ENCODE results near the gene STK38L. TPM values are rescaled to one million over a fixed set of nuclear protein-coding genes. Genes with fewer than 3 reads are reported as not detected.

Gene STK38L
- total RNA-seq, 1 donor from 2014 or later = 24.2 TPM

DNA sequence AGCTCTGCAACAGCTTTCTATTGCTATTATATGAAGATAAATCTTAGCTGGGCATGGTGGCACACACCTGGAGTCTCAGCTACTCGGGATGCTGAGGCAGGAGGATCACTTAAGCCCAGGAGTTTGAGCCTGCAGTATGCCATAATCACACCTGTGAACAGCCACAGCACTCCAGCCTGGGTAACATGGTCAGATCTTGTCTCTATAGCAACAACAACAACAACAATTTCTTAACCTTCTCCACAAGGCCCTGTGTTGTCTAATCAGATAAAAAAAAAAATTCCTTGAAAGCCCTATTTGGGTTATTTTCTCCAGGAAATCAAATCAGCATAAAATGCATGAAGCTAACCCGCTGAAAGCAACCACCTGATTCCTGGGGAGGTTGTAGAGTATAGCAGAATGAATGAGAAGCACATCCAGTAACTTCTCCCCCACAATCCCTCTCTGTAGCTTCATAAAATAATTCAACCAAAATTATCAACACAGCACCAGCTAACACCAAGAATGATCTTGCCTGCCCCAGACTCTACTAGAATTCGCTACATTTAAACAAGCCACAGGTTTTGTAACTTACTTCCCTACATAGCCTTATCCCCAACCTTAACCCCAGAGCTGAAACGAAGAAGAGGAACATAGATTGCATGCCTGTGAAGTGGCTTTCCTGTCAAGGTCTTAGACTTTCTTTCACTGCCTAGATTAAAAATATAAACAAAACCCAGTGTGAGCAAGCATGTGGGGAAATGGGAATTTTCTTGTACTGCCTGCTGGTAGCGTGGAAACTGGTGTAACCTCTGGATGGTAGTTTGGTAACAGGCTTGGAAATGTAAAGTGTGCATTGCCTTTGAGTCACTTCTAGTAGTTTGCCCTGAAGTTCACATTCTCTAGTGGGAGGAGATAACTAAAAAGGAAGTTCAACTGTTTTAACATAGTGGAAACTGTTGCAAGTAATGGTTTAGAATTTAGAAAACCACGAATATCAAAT is 6.0 kb upstream of the STK38L start:
- H3K4me1 Mint-ChIP-seq (ENCODE audit: low read depth) = peaks cover 31% of the 10 kb centered on the region
- intact Hi-C loops (cut with micrococcal nuclease) = loop anchor here (2.0 to 5.0 kb wide), 4 partner anchors 17 to 491 kb away; no protein-coding TSS in a partner anchor
- peaks cover 2% of the 10 kb centered on the region for H3K9me3 Mint-ChIP-seq
- no peak for DNase-seq (ENCODE audit: low spot score)
- no peak overlapping the region for H3K4me3 Mint-ChIP-seq (ENCODE audit: low read depth)
- no peaks in the 10 kb centered on the region for H3K36me3 Mint-ChIP-seq (ENCODE audit: low read depth)
- peak overlapping the region; percentile 78 for H3K27ac Mint-ChIP-seq
- H3K27me3 Mint-ChIP-seq (ENCODE audit: low read depth) = no peaks in the 10 kb centered on the region

DNA sequence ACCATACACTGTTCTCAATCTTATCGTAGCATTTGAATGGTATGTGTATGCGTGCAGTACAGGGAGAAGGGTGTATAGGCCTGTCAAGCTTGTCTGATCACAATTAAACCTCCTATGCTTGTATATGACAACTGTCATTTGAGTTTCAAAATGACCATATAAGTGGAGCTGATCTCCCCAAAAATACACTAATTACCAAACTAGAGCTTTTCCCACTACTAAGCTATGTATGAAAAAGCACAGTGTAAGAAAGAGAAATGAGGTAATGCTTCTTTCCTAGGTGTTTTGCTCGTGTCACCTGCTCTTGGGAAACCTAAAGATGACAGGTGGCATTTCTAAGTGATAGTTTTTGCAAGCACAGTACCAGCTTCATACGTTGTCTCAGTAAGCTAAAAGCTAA is 1.1 kb upstream of the STK38L start:
- H3K4me1 Mint-ChIP-seq (ENCODE audit: low read depth) = peaks cover 45% of the 10 kb centered on the region
- peak overlapping the region; percentile 94 for H3K27ac Mint-ChIP-seq

GRCh38 chr12:27244689-27245488 is 803 bp downstream of the STK38L start:
- Mint-ChIP-seq H3K9me3 (peaks cover 6% of the 10 kb centered on the region), H3K36me3 (ENCODE audit: low read depth) (peaks cover 13% of the 10 kb centered on the region), H3K4me3 (ENCODE audit: low read depth) (peak overlapping the region; percentile 96), H3K27ac (peak overlapping the region; percentile 94), H3K4me1 (ENCODE audit: low read depth) (peaks cover 31% of the 10 kb centered on the region), H3K27me3 (ENCODE audit: low read depth) (no peaks in the 10 kb centered on the region)
- DNase-seq (ENCODE audit: low spot score) = no peak
- intact Hi-C loops (cut with micrococcal nuclease) = loop anchor here (2.0 to 10.0 kb wide), 5 partner anchors 34 to 1007 kb away; partner anchors contain the start of genes BMAL2, FGFR1OP2, INTS13 and TM7SF3

More for the DNA sequence above, 1.1 kb upstream of the STK38L start:
- Mint-ChIP-seq H3K9me3 (peaks cover 6% of the 10 kb centered on the region), H3K27me3 (ENCODE audit: low read depth) (no peaks in the 10 kb centered on the region), H3K36me3 (ENCODE audit: low read depth) (peaks cover 7% of the 10 kb centered on the region), H3K4me3 (ENCODE audit: low read depth) (peak overlapping the region; percentile 96)
- intact Hi-C loops (cut with micrococcal nuclease) = loop anchor here (1.0 to 10.0 kb wide), 5 partner anchors 64 to 1009 kb away; partner anchors contain the start of genes BMAL2, FGFR1OP2, INTS13 and TM7SF3
- DNase-seq (ENCODE audit: low spot score) = no peak

DNA sequence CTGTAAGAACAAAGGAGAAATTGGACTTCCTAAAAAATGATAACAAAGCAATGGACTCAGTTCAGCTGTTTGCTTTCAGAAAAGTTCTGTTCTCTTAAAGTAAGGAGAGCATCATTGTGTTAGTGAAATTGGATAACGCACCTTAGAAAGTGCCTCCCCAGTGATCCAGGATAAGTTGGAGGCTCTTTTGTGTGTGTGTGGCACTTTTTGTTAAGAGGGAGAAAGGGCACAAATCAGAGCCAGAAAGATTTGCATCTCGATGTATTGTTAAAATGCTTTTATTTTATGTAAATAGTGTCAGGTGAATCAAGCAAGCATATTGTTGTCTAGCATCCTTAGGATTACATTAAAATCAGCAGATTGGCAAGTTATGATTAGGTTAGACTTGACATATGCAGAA is 2.1 kb downstream of the STK38L start:
- Mint-ChIP-seq H3K36me3 (ENCODE audit: low read depth) (peaks cover 13% of the 10 kb centered on the region), H3K9me3 (peaks cover 6% of the 10 kb centered on the region), H3K4me3 (ENCODE audit: low read depth) (peak overlapping the region; percentile 65), H3K27me3 (ENCODE audit: low read depth) (no peaks in the 10 kb centered on the region), H3K27ac (no peak overlapping the region), H3K4me1 (ENCODE audit: low read depth) (peaks cover 31% of the 10 kb centered on the region)
- intact Hi-C loops (cut with micrococcal nuclease) = loop anchor here (10.0 kb wide), 2 partner anchors 231 to 311 kb away; partner anchors contain the start of genes FGFR1OP2, INTS13 and TM7SF3
- no peak for DNase-seq (ENCODE audit: low spot score)

GRCh38 chr12:27246774-27247173 is 2.7 kb downstream of the STK38L start:
- H3K36me3 Mint-ChIP-seq (ENCODE audit: low read depth) = peaks cover 13% of the 10 kb centered on the region
- H3K27ac Mint-ChIP-seq = no peak overlapping the region
- intact Hi-C loops (cut with micrococcal nuclease) = loop anchor here (10.0 kb wide), 2 partner anchors 232 to 312 kb away; partner anchors contain the start of genes FGFR1OP2, INTS13 and TM7SF3
- no peaks in the 10 kb centered on the region for H3K27me3 Mint-ChIP-seq (ENCODE audit: low read depth)
- H3K4me3 Mint-ChIP-seq (ENCODE audit: low read depth) = peak overlapping the region; percentile 13
- peaks cover 6% of the 10 kb centered on the region for H3K9me3 Mint-ChIP-seq
- DNase-seq (ENCODE audit: low spot score) = no peak
- peaks cover 31% of the 10 kb centered on the region for H3K4me1 Mint-ChIP-seq (ENCODE audit: low read depth)

- H3K9me3 Mint-ChIP-seq = no peaks in the 10 kb centered on the region
- no peaks in the 10 kb centered on the region for H3K27me3 Mint-ChIP-seq (ENCODE audit: low read depth)
- intact Hi-C loops (cut with micrococcal nuclease) = no loop called here
- H3K4me1 Mint-ChIP-seq (ENCODE audit: low read depth) = peaks cover 26% of the 10 kb centered on the region
- no peak overlapping the region for H3K27ac Mint-ChIP-seq
- H3K36me3 Mint-ChIP-seq (ENCODE audit: low read depth) = peaks cover 27% of the 10 kb centered on the region
- no peak for DNase-seq (ENCODE audit: low spot score)
- no peak overlapping the region for H3K4me3 Mint-ChIP-seq (ENCODE audit: low read depth)
Observed at GRCh38 chr12:27252934-27253333, 8.8 kb downstream of the STK38L start.

DNA sequence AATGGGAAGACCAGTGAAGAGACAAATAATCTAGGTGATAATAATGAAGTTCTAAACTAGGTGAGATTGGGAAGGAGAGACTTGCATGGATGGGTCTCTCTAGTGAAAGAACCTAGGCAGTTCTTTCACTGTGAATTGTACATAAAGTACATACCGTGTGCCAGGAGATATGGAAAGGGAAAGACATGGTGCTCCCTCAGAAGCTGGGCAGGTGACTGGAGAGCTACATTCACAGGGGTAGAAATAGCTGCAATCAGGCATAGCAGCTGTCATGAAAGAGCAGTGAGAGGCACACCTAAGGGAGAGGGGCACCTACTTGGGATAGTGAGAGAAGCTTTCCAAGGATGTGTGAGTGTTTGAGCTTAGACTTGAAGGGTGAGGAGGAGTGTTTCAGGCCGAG is 9.3 kb downstream of the STK38L start:
- Mint-ChIP-seq H3K27me3 (ENCODE audit: low read depth) (no peaks in the 10 kb centered on the region), H3K36me3 (ENCODE audit: low read depth) (peaks cover 23% of the 10 kb centered on the region), H3K9me3 (no peaks in the 10 kb centered on the region), H3K4me3 (ENCODE audit: low read depth) (no peak overlapping the region), H3K4me1 (ENCODE audit: low read depth) (peaks cover 26% of the 10 kb centered on the region), H3K27ac (no peak overlapping the region)
- DNase-seq (ENCODE audit: low spot score) = no peak
- intact Hi-C loops (cut with micrococcal nuclease) = no loop called here

DNA sequence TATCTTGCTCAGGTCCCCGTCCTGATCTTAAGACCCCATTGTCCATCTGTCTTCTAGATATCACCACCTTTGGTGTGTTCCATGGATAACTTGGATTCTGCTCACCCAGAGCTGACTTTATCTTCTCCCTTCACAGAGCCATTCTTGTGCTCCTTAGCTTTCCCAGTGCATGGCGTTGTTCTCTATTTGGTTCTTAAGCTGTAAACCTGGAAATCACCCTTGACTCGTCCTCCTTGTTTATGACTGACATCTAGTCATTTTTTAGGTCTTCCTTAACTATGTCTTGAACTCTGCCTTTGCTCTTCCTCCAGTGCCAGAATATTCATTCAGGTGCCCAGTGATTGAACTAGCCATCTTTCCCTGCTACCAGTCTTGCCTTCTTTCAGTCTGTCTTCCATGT is 11.7 kb downstream of the STK38L start:
- H3K4me3 Mint-ChIP-seq (ENCODE audit: low read depth) = no peak overlapping the region
- DNase-seq (ENCODE audit: low spot score) = no peak
- peaks cover 39% of the 10 kb centered on the region for H3K4me1 Mint-ChIP-seq (ENCODE audit: low read depth)
- H3K36me3 Mint-ChIP-seq (ENCODE audit: low read depth) = peaks cover 23% of the 10 kb centered on the region
- intact Hi-C loops (cut with micrococcal nuclease) = no loop called here
- no peaks in the 10 kb centered on the region for H3K27me3 Mint-ChIP-seq (ENCODE audit: low read depth)
- H3K9me3 Mint-ChIP-seq = no peaks in the 10 kb centered on the region
- H3K27ac Mint-ChIP-seq = no peak overlapping the region

DNA sequence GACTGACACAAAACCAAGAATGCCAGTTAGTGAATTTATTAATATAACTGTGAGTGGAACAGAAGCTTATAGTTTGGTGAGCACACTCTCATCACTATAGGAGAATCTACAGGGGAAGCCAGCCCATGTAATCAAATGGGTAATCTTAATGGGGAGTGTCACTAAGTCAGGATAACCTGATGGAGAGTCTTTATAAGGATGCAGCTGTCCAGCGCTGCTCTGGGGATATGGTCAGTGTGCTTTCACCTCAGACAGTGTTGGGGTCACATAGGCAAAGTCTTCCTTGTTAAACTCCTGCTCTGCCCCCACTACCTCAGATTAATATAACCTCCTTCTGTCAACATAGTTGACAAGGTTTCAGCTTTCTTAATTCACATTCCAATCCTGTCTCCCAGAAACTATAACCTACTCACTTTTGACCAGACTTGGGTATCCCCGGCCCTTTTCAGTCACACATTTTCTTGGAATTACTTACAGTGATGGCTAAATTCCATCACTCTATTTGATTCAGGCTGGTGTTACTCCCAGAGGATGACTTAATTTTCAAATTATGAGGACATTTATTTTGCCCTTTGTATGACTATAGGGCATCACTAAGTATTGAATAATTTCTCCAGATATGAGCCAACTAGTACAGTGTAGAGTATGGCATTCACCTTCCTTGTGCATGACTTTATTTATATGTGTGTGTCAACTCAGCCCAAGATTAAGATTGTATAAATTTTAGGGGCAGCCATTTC is 13.2 kb downstream of the STK38L start:
- no peak for DNase-seq (ENCODE audit: low spot score)
- intact Hi-C loops (cut with micrococcal nuclease) = no loop called here
- H3K9me3 Mint-ChIP-seq = no peaks in the 10 kb centered on the region
- H3K4me1 Mint-ChIP-seq (ENCODE audit: low read depth) = peaks cover 45% of the 10 kb centered on the region
- no peak overlapping the region for H3K27ac Mint-ChIP-seq
- no peak overlapping the region for H3K4me3 Mint-ChIP-seq (ENCODE audit: low read depth)
- peaks cover 23% of the 10 kb centered on the region for H3K36me3 Mint-ChIP-seq (ENCODE audit: low read depth)
- no peaks in the 10 kb centered on the region for H3K27me3 Mint-ChIP-seq (ENCODE audit: low read depth)

DNA sequence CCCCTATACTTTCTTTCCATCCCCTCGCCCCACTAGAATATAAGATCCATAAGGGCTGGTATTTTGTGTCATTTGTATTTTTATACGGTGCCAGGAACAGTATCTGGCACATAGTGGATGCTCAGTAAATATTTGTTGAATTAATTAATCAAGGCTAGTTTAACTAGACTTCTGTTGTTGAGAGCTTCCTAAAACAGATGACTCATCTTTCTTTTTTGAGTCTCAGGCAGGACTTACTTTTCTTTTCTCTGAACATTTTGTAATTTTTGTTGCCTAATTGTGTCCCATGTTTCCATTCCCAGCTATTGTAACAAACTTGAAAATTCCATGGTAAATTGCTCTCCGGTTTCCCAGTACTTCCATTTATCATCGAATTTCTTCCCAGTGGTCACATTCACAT is 16.7 kb downstream of the STK38L start:
- no peak overlapping the region for H3K4me3 Mint-ChIP-seq (ENCODE audit: low read depth)
- no peaks in the 10 kb centered on the region for H3K27me3 Mint-ChIP-seq (ENCODE audit: low read depth)
- H3K27ac Mint-ChIP-seq = no peak overlapping the region
- DNase-seq (ENCODE audit: low spot score) = no peak
- peaks cover 18% of the 10 kb centered on the region for H3K36me3 Mint-ChIP-seq (ENCODE audit: low read depth)
- intact Hi-C loops (cut with micrococcal nuclease) = no loop called here
- H3K4me1 Mint-ChIP-seq (ENCODE audit: low read depth) = peaks cover 28% of the 10 kb centered on the region
- no peaks in the 10 kb centered on the region for H3K9me3 Mint-ChIP-seq

- Mint-ChIP-seq H3K4me1 (ENCODE audit: low read depth) (peaks cover 22% of the 10 kb centered on the region), H3K27me3 (ENCODE audit: low read depth) (no peaks in the 10 kb centered on the region), H3K9me3 (no peaks in the 10 kb centered on the region), H3K4me3 (ENCODE audit: low read depth) (no peak overlapping the region), H3K27ac (no peak overlapping the region), H3K36me3 (ENCODE audit: low read depth) (peaks cover 14% of the 10 kb centered on the region)
- DNase-seq (ENCODE audit: low spot score) = no peak
- intact Hi-C loops (cut with micrococcal nuclease) = no loop called here
Observed at GRCh38 chr12:27261866-27262265, 17.8 kb downstream of the STK38L start.

GRCh38 chr12:27270148-27270547 is 26.1 kb downstream of the STK38L start:
- no peak overlapping the region for H3K27ac Mint-ChIP-seq
- H3K9me3 Mint-ChIP-seq = peaks cover 6% of the 10 kb centered on the region
- H3K4me1 Mint-ChIP-seq (ENCODE audit: low read depth) = peaks cover 8% of the 10 kb centered on the region
- no peaks in the 10 kb centered on the region for H3K27me3 Mint-ChIP-seq (ENCODE audit: low read depth)
- no peak for DNase-seq (ENCODE audit: low spot score)
- intact Hi-C loops (cut with micrococcal nuclease) = no loop called here
- peaks cover 17% of the 10 kb centered on the region for H3K36me3 Mint-ChIP-seq (ENCODE audit: low read depth)
- no peak overlapping the region for H3K4me3 Mint-ChIP-seq (ENCODE audit: low read depth)

Data from activated T-helper 2 cell treated with anti-CD3 and anti-CD28 coated beads, Interferon-gamma antibody, Interleukin-2, Interleukin-4, amounts not matched to agents 10 μg/mL and 5 μg/mL and 100 μg/mL, durations not matched to agents 14 hours and 24 hours and 36 hours (primary cell).